GM12878 (cell line): ENCODE measurements around the gene RAPGEF3. TPM values are rescaled to one million over a fixed set of nuclear protein-coding genes. Genes with fewer than 3 reads are reported as not detected.

ENCODE experiments used
- ATAC-seq: fragments of 200-7000 bp; cut with Tn5 transposase; 3 replicates; pipeline ENCODE4 v1.9.1; 2020; ENCODE audit warnings: mild to moderate bottlenecking, moderate library complexity
- BruUV-seq: library from RNA; stranded (reverse); fragments of 400-500 nt; replicated peaks from 2 replicates; lab custom pipeline; 2021; lab: Mats Ljungman, UMichigan
- CTCF ChIA-PET: fragments of 300-600 bp; sonication (Branson Sonifier 250); formaldehyde crosslinking; extraction: SDS; loops from one replicate; lab custom pipeline; 2021; ENCODE audit warnings: inconsistent platforms; lab: Yijun Ruan, JAX
- POLR2A ChIA-PET: fragments of 350-600 bp; formaldehyde crosslinking; extraction: SDS; loops from one replicate; lab custom pipeline; 2021; ENCODE audit warnings: inconsistent platforms; lab: Charles Lee
- RAD21 ChIA-PET: fragments of 300-600 bp; sonication (Branson Sonifier 250); formaldehyde crosslinking; loops from one replicate; lab custom pipeline; 2023; ENCODE audit warnings: antibody characterized with exemption; ENCODE audit not compliant: unreplicated experiment; lab: Charles Lee
- SMC1A ChIA-PET: fragments of 300-600 bp; sonication (Branson Sonifier 250); formaldehyde crosslinking; loops from one replicate; lab custom pipeline; 2023; ENCODE audit not compliant: unreplicated experiment, uncharacterized antibody; lab: Charles Lee
- DNase-seq: peaks from one replicate; pipeline ENCODE4 v3.0.0-alpha.2; 2011; ENCODE audit warnings: low read depth, low spot score
- FAIRE-seq: peaks from 3 replicates; lab custom pipeline; 2011; peaks lifted over from hg19 to GRCh38; lab: Jason Lieb, UNC
- H2AFZ ChIP-seq: 2 replicates; pipeline ENCODE4 v1.6.0; 2011; ENCODE audit warnings: low read depth, low read length, control low read depth; ENCODE audit not compliant: control insufficient read depth
- H3K27ac ChIP-seq: 2 replicates; pipeline ENCODE4 v1.5.1; 2011; ENCODE audit warnings: control low read depth; ENCODE audit not compliant: control insufficient read depth, insufficient read depth
- H3K27me3 ChIP-seq, 2 experiments: replicated peaks in 1 of 2; 2 replicates each; pipeline versions ENCODE4 v1.6.0 to v1.6.1; 2011; ENCODE audit warnings: low read length in 1 of 2; ENCODE audit not compliant: control insufficient read depth in 2 of 2, insufficient read depth in 2 of 2
- H3K36me3 ChIP-seq, 2 experiments: 2 replicates each; pipeline ENCODE4 v1.5.1; 2011; ENCODE audit warnings: low read length in 1 of 2; ENCODE audit not compliant: control insufficient read depth in 2 of 2, insufficient read depth in 2 of 2
- H3K4me1 ChIP-seq: 2 replicates; pipeline ENCODE4 v1.6.1; 2011; ENCODE audit warnings: mild to moderate bottlenecking, low read length, moderate library complexity, mixed read lengths; ENCODE audit not compliant: control insufficient read depth, insufficient read depth
- H3K4me2 ChIP-seq: 2 replicates; pipeline ENCODE4 v1.6.0; 2011; ENCODE audit warnings: control low read depth; ENCODE audit not compliant: control insufficient read depth, insufficient read depth
- H3K4me3 ChIP-seq: fragments of 200-600 bp; sonication (generic); 2 replicates; pipeline ENCODE4 v1.5.1; 2016
- H3K79me2 ChIP-seq: 2 replicates; pipeline ENCODE4 v1.6.0; 2011; ENCODE audit warnings: low read length; ENCODE audit not compliant: control insufficient read depth, insufficient read depth
- H3K9ac ChIP-seq: 2 replicates; pipeline ENCODE4 v1.8.0; 2011; ENCODE audit warnings: low read length, control low read depth, mixed read lengths; ENCODE audit not compliant: control insufficient read depth, insufficient read depth
- H3K9me3 ChIP-seq: replicated peaks from 3 replicates; pipeline ENCODE4 v1.5.1; 2011; ENCODE audit warnings: mild to moderate bottlenecking, low read length; ENCODE audit not compliant: control insufficient read depth, insufficient read depth
- H4K20me1 ChIP-seq: 2 replicates; pipeline ENCODE4 v1.6.0; 2011; ENCODE audit not compliant: control insufficient read depth, insufficient read depth
- CBX5 ChIP-seq: sonication (generic); IDR thresholded peaks from 2 replicates; pipeline ENCODE4 v1.6.1; 2016; ENCODE audit warnings: low read depth, moderate library complexity, mild to moderate bottlenecking, inconsistent platforms
- CHD1 ChIP-seq: IDR thresholded peaks from 2 replicates; pipeline ENCODE4 v1.6.1; 2012; ENCODE audit warnings: low read depth, low read length, improper control_type of control experiment
- CREM ChIP-seq: IDR thresholded peaks from 2 replicates; pipeline ENCODE4 v1.6.1; 2014; ENCODE audit warnings: antibody characterized with exemption, low read depth
- CTCF ChIP-seq, 3 experiments: IDR thresholded peaks in 2 of 3; conservative IDR thresholded peaks in 1 of 3; 2 replicates each; pipeline ENCODE4 v1.5.1; 2011; ENCODE audit warnings: low read depth in 3 of 3, low read length in 3 of 3, mild to moderate bottlenecking in 3 of 3, control low read depth in 2 of 3, moderate library complexity in 2 of 3, inconsistent platforms in 1 of 3, mixed read lengths in 1 of 3; ENCODE audit not compliant: control insufficient read depth in 2 of 3, insufficient read depth in 1 of 3; ENCODE audit errors: extremely low read depth in 1 of 3
- EGR1 ChIP-seq, 2 experiments: IDR thresholded peaks; 1 replicate in 1 of 2; 2 replicates in 1 of 2; pipeline ENCODE4 v1.6.1; 2011 to 2012; ENCODE audit warnings: low read depth in 2 of 2, low read length in 2 of 2, borderline replicate concordance in 1 of 2, mild to moderate bottlenecking in 1 of 2, moderate library complexity in 1 of 2
- FOS ChIP-seq: IDR thresholded peaks from 3 replicates; pipeline ENCODE4 v1.6.1; 2011; ENCODE audit warnings: borderline replicate concordance; ENCODE audit not compliant: insufficient read length; ENCODE audit errors: extremely low read depth
- IKZF1 ChIP-seq: fragments of 450-650 bp; conservative IDR thresholded peaks from 2 replicates; pipeline ENCODE4 v1.6.1; 2017; ENCODE audit warnings: antibody characterized with exemption, mild to moderate bottlenecking
- MTA3 ChIP-seq: IDR thresholded peaks from 2 replicates; pipeline ENCODE4 v1.6.1; 2012; ENCODE audit warnings: low read length, inconsistent platforms, borderline replicate concordance
- NBN ChIP-seq: fragments of 450-650 bp; IDR thresholded peaks from 2 replicates; pipeline ENCODE4 v1.6.1; 2016
- NKRF ChIP-seq: fragments of 450-650 bp; conservative IDR thresholded peaks from 2 replicates; pipeline ENCODE4 v1.6.1; 2017; ENCODE audit warnings: mild to moderate bottlenecking, moderate library complexity
- NR2C1 ChIP-seq: fragments of 450-650 bp; IDR thresholded peaks from 2 replicates; pipeline ENCODE4 v1.6.1; 2017; ENCODE audit warnings: antibody characterized with exemption, mild to moderate bottlenecking, moderate library complexity
- PAX5 ChIP-seq: IDR thresholded peaks from 2 replicates; pipeline ENCODE4 v1.6.1; 2011; ENCODE audit warnings: low read depth, low read length, borderline replicate concordance
- POU2F2 ChIP-seq: IDR thresholded peaks from 3 replicates; pipeline ENCODE4 v1.6.1; 2011; ENCODE audit warnings: low read depth, mild to moderate bottlenecking, low read length, borderline replicate concordance
- RELB ChIP-seq: fragments of 450-650 bp; IDR thresholded peaks from 2 replicates; pipeline ENCODE4 v1.6.1; 2017; ENCODE audit warnings: low read depth, mild to moderate bottlenecking, moderate library complexity
- RFX5 ChIP-seq: IDR thresholded peaks from 2 replicates; pipeline ENCODE4 v1.6.1; 2011; ENCODE audit warnings: low read depth, low read length, improper control_type of control experiment
- SMARCA5 ChIP-seq: fragments of 450-650 bp; IDR thresholded peaks from 2 replicates; pipeline ENCODE4 v1.6.1; 2017; ENCODE audit warnings: mild to moderate bottlenecking
- SMC3 ChIP-seq: IDR thresholded peaks from 2 replicates; pipeline ENCODE4 v1.6.1; 2011; ENCODE audit warnings: low read length, improper control_type of control experiment, borderline replicate concordance
- TBL1XR1 ChIP-seq: IDR thresholded peaks from 2 replicates; pipeline ENCODE4 v1.6.1; 2012; ENCODE audit warnings: low read depth, low read length, improper control_type of control experiment
- TCF3 ChIP-seq: IDR thresholded peaks from 2 replicates; pipeline ENCODE4 v1.6.1; 2012; ENCODE audit warnings: low read depth, mild to moderate bottlenecking, low read length, borderline replicate concordance; ENCODE audit not compliant: insufficient read depth
- ZNF384 ChIP-seq: IDR thresholded peaks from 2 replicates; pipeline ENCODE4 v1.6.1; 2012; ENCODE audit warnings: low read depth, mild to moderate bottlenecking, low read length, improper control_type of control experiment, borderline replicate concordance
- whole genome bisulfite sequencing: methylation state at CpG from one replicate; pipeline ENCODE4 v1.1.6; 2016; ENCODE audit warnings: low lambda C conversion rate; ENCODE audit not compliant: insufficient replicate concordance, insufficient coverage; ENCODE audit errors: missing lambda C conversion rate; 5-methylcytosine and 5-hydroxymethylcytosine counted together
- in situ Hi-C: fragments of 300-500 bp; cut with MboI; formaldehyde crosslinking; loops from 9 replicates; pipeline ENCODE4 v1.14.3; 2018; ENCODE audit warnings: mixed read lengths
- intact Hi-C: fragments of 100-400 bp; cut with micrococcal nuclease; formaldehyde crosslinking; loops from one replicate; pipeline ENCODE4 v1.14.2; 2022; ENCODE audit not compliant: unreplicated experiment
- polyA plus RNA-seq, 11 experiments: library from polyadenylated mRNA; depleted of rRNA in 4 of 11; unstranded in 6 of 11; stranded (reverse) in 5 of 11; fragments of >200 nt; fragmentation: Nextera tagmentation in 4 of 11; fragmentation: Illumina TruSeq in 1 of 11; extraction: Ambion mirVana in 4 of 11; extraction: Trizol in 1 of 11; gene quantifications; 1 replicate in 1 of 11; 2 replicates in 10 of 11; pipeline versions ENCODE4 v1.2.1 to v1.2.3, GENCODE V29; 2011 to 2016; ENCODE audit warnings: inconsistent platforms in 2 of 11, missing spikeins in 2 of 11, low read depth in 1 of 11
- total RNA-seq, 4 experiments: library from RNA; depleted of rRNA in 3 of 4; stranded (reverse); fragments of >200 nt in 3 of 4; fragmentation: Illumina TruSeq in 1 of 4; extraction: Trizol in 1 of 4; gene quantifications; 2 replicates each; pipeline versions ENCODE4 v1.2.1 to v1.2.3, GENCODE V29; 2013 to 2021

RAPGEF3 gene
- total and polyA plus RNA-seq, 10 of the 15 experiments (the other 5 are each of a cell fraction or from before 2014, with no cell fraction given): 0.02 to 0.92 (median 0.31) TPM; not detected in 2

GRCh38 chr12:47771304-47771703 lies 12.6 kb upstream of the RAPGEF3 start:
- ATAC-seq: no peak
- CTCF ChIA-PET: interaction anchor here (1.1 to 19.3 kb wide), 5 partner anchors 15 to 178 kb away, joined by 3 to 814 read pairs (median 104); partner anchors contain the start of gene RAPGEF3
- DNase-seq: no peak
- Histone ChIP-seq H3K4me1 (peaks cover 17% of the 10 kb centered on the region; the same call in 1 of the 2 replicates), H3K9me3 (no peaks in the 10 kb centered on the region), H3K79me2 (no peaks in the 10 kb centered on the region), H3K4me2 (no peak overlapping the region), H4K20me1 (no peaks in the 10 kb centered on the region), H3K4me3 (no peak overlapping the region), H2AFZ (no peak overlapping the region), H3K9ac (no peak overlapping the region), H3K27ac (no peak overlapping the region), H3K36me3 (no peaks in the 10 kb centered on the region), H3K27me3 (no peaks in the 10 kb centered on the region)
- no peak for FAIRE-seq
- SMC1A ChIA-PET: interaction anchor here (0.7 to 7.2 kb wide), 6 partner anchors 15 to 109 kb away, joined by 3 to 267 read pairs (median 20); partner anchors contain the start of gene RAPGEF3
- TF ChIP-seq CREM: no peak
- no peak for TF ChIP-seq SMC3
- TF ChIP-seq FOS: no peak
- TF ChIP-seq CHD1: no peak
- TF ChIP-seq SMARCA5: no peak
- no peak for TF ChIP-seq NKRF
- TF ChIP-seq CBX5: no peak
- TF ChIP-seq NR2C1: no peak
- no peak for TF ChIP-seq POU2F2
- no peak for TF ChIP-seq NBN
- TF ChIP-seq CTCF (IDR thresholded peaks at IDR 0.05 in 2 of 3, conservative IDR thresholded peaks at IDR 0.05 in 1 of 3; ENCODE audit: control insufficient read depth in 2 of 3, extremely low read depth in 1 of 3, insufficient read depth in 1 of 3, low read depth in 3 of 3, low read length in 3 of 3): no peak
- no peak for TF ChIP-seq MTA3
- no peak for TF ChIP-seq IKZF1
- no peak for TF ChIP-seq RFX5
- TF ChIP-seq TCF3: no peak
- no peak for TF ChIP-seq ZNF384
- no peak for TF ChIP-seq RELB
- TF ChIP-seq PAX5: no peak
- TF ChIP-seq TBL1XR1: no peak
- TF ChIP-seq EGR1 (IDR thresholded peaks at IDR 0.05; ENCODE audit: borderline replicate concordance in 1 of 2, low read depth in 2 of 2, low read length in 2 of 2): no peak
- BruUV-seq: no TSS peak
- in situ Hi-C loops: no loop called here
- 72% methylated on average over 6 of the region's 6 CpGs for WGBS
- RAD21 ChIA-PET: interaction anchor here (7.2 to 8.9 kb wide), 3 partner anchors 15 to 65 kb away, joined by 68 to 327 read pairs (median 83); partner anchors contain the start of gene RAPGEF3
- intact Hi-C loops: loop anchor here (10.0 kb wide), 1 partner anchor 737 kb away; no protein-coding TSS in a partner anchor
- POLR2A ChIA-PET: interaction anchor here (5.7 kb wide), 1 partner anchor 29 kb away, joined by 40 read pairs; no protein-coding TSS in a partner anchor
